GM12875 (cell line): ENCODE data around the gene LPP.

Experiments used
- H3K4me3 ChIP-seq: one replicate; pipeline ENCODE4 v1.5.1; 2011; ENCODE audit warnings: low read depth, low read length, control low read depth
- CTCF ChIP-seq: IDR thresholded peaks from 2 replicates; pipeline ENCODE4 v1.5.1; 2011; ENCODE audit warnings: low read depth, mild to moderate bottlenecking, control low read depth, inconsistent platforms, low read length, moderate library complexity, borderline replicate concordance; ENCODE audit not compliant: insufficient read depth

LPP gene

GRCh38 chr3:188533172-188533571 is 379.2 kb downstream of the LPP start:
- no peak overlapping the region for H3K4me3 ChIP-seq
- no peak for TF ChIP-seq CTCF

GRCh38 chr3:188533612-188534357 is 379.8 kb downstream of the LPP start:
- no peak for TF ChIP-seq CTCF
- no peak overlapping the region for H3K4me3 ChIP-seq

- TF ChIP-seq CTCF: no peak
- no peak overlapping the region for H3K4me3 ChIP-seq
These were observed 380.7 kb downstream of the LPP start for GRCh38 chr3:188534633-188535032.

GRCh38 chr3:188537606-188538005 is 383.6 kb downstream of the LPP start:
- TF ChIP-seq CTCF: no peak
- H3K4me3 ChIP-seq: no peak overlapping the region

- TF ChIP-seq CTCF: no peak
- H3K4me3 ChIP-seq: no peak overlapping the region
These were observed 385.1 kb downstream of the LPP start for GRCh38 chr3:188539037-188539436.

GRCh38 chr3:188539631-188540194 is 385.8 kb downstream of the LPP start:
- TF ChIP-seq CTCF: no peak
- H3K4me3 ChIP-seq: no peak overlapping the region

GRCh38 chr3:188542196-188542595 is 388.2 kb downstream of the LPP start:
- H3K4me3 ChIP-seq: no peak overlapping the region
- no peak for TF ChIP-seq CTCF
